IMR-90 (cell line): ENCODE data around the gene SLC15A2. TPM values are rescaled to one million over a fixed set of nuclear protein-coding genes. Genes with fewer than 3 reads are reported as not detected.

ENCODE experiments used
- MAZ ChIP-seq: IDR thresholded peaks from 2 replicates; pipeline ENCODE4 v1.6.1; 2012; ENCODE audit warnings: low read depth, mild to moderate bottlenecking, low read length, improper control_type of control experiment, moderate library complexity, borderline replicate concordance
- POLR2A ChIP-seq: IDR thresholded peaks from 2 replicates; pipeline ENCODE4 v1.6.1; 2012; ENCODE audit warnings: mild to moderate bottlenecking, low read depth, low read length
- polyA plus RNA-seq, 3 experiments: library from polyadenylated mRNA; depleted of rRNA; stranded (reverse); fragments of >200 nt; gene quantifications; 2 replicates each; pipeline ENCODE4 v1.2.3, GENCODE V29; 2012; ENCODE audit warnings: low replicate concordance in 1 of 3
- total RNA-seq: library from RNA; depleted of rRNA; stranded (reverse); fragments of >200 nt; gene quantifications from 2 replicates; pipeline ENCODE4 v1.2.3, GENCODE V29; 2012; rRNA removed

The SLC15A2 gene
- total and polyA plus RNA-seq, 2 of the 4 experiments (the other 2 are of a cell fraction): 0.18 to 0.31 TPM

DNA sequence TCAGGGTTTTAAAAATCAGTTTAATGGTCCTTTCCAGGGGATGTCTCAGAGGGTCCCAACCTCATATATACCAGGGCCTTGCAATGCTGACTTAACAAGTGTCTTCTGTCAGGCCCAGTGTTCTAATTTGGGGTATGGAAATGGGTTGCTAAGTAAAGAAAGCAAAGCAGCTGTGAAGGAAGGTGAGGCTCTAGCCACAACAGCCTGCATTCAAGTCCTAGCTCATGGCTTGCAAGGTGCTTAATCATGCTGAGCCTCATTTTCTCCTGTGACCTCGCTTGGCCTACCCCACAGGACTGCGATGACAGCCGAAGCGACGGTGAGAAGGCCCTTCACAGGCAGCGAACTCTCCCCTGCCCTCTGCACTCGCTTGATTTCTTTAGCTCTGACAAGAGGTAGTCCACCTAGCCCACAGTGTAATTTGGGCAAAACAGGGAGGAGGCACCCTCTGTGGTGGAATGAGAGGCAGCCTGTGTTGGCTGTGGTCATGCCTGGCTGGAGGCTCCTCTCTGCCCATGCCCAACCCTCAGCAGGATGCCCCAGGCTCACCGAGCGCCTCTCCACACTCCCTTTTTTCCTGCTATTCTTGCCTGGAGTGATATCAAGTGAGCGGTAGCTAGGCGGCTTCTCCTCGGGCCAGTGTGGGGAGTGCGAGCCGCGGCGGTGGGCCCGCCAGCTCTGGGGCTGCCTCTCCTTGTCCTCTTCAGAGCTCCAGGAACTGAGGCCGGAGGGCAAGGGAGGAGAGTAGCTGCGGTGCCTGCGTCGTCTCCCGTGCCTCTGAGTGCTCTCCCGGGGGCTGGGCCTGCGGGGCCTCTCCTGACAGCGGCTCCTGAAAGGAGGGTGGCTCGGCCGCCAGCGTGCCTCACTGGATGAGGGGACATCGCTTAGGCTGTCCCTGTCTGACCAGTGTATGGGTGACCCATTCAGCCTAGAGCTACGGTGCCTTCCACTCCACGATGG is 98.7 kb downstream of the SLC15A2 start (continued):
- TF ChIP-seq MAZ: no peak
- no peak for TF ChIP-seq POLR2A

Other genes starting within 250 kb of the SLC15A2 start
- 0.54 and 0.56 TPM in 2 replicates for gene HCLS1, start 233.5 kb upstream of the SLC15A2 start, total RNA-seq
- 0.67 and 1.1 TPM in 2 replicates for gene HCLS1, start 233.5 kb upstream of the SLC15A2 start, polyA plus RNA-seq (2012; rRNA removed)
- 30.3 and 56.1 TPM in 2 replicates for gene GOLGB1, start 144.7 kb upstream of the SLC15A2 start, total RNA-seq
- gene GOLGB1, start 144.7 kb upstream of the SLC15A2 start, polyA plus RNA-seq (2012; rRNA removed): 9.1 and 13.3 TPM in 2 replicates
- 18.3 and 26.4 TPM in 2 replicates for gene IQCB1, start 59.3 kb upstream of the SLC15A2 start, total RNA-seq
- gene IQCB1, start 59.3 kb upstream of the SLC15A2 start, polyA plus RNA-seq (2012; rRNA removed): 9.7 and 13.5 TPM in 2 replicates
- gene EAF2, start 59.2 kb upstream of the SLC15A2 start, total RNA-seq: 2.2 and 2.3 TPM in 2 replicates
- 2.2 and 2.3 TPM in 2 replicates for gene EAF2, start 59.2 kb upstream of the SLC15A2 start, polyA plus RNA-seq (2012; rRNA removed)
- gene ILDR1, start 127.8 kb downstream of the SLC15A2 start, total RNA-seq: not detected in 2 replicates
- not detected in 2 replicates for gene ILDR1, start 127.8 kb downstream of the SLC15A2 start, polyA plus RNA-seq (2012; rRNA removed)
- gene CD86, start 161.0 kb downstream of the SLC15A2 start, total RNA-seq: not detected in 2 replicates
- gene CD86, start 161.0 kb downstream of the SLC15A2 start, polyA plus RNA-seq (2012; rRNA removed): not detected in 2 replicates